OCI-LY7 (cell line): ENCODE results near the gene HMBS. TPM values are rescaled to one million over a fixed set of nuclear protein-coding genes. Genes with fewer than 3 reads are reported as not detected.

Experiments
- BruUV-seq: library from RNA; stranded (reverse); fragments of 400-500 nt; replicated peaks from 2 replicates; lab custom pipeline; 2021; lab: Mats Ljungman, UMichigan
- CTCF ChIA-PET: fragments of 300-600 bp; sonication (Branson Sonifier 250); formaldehyde crosslinking; loops from one replicate; lab custom pipeline; 2022; ENCODE audit warnings: antibody characterized with exemption; ENCODE audit not compliant: unreplicated experiment; lab: Charles Lee
- POLR2A ChIA-PET: fragments of 300-600 bp; sonication (Branson Sonifier 250); formaldehyde crosslinking; loops from one replicate; lab custom pipeline; 2022; ENCODE audit warnings: antibody characterized with exemption; lab: Charles Lee
- DNase-seq: peaks from one replicate; pipeline ENCODE4 v3.0.0-alpha.2; 2015; ENCODE audit warnings: low spot score
- H2AFZ ChIP-seq: fragments of 200-600 bp; sonication (generic), shearing (Covaris generic); 2 replicates; pipeline ENCODE4 v1.6.1; 2014; ENCODE audit warnings: mild to moderate bottlenecking, antibody characterized with exemption, low read length, moderate library complexity
- H3K27ac ChIP-seq: fragments of 200-600 bp; sonication (generic); 2 replicates; pipeline ENCODE4 v1.5.1; 2014; ENCODE audit warnings: mixed run types, low read depth, mild to moderate bottlenecking, moderate library complexity, low read length, inconsistent platforms; ENCODE audit not compliant: poor library complexity, severe bottlenecking
- H3K36me3 ChIP-seq: fragments of 200-600 bp; sonication (generic); 2 replicates; pipeline ENCODE4 v1.6.1; 2014; ENCODE audit warnings: mild to moderate bottlenecking, antibody characterized with exemption, low read length, moderate library complexity, mixed read lengths; ENCODE audit not compliant: insufficient read depth
- H3K4me1 ChIP-seq: fragments of 200-600 bp; sonication (generic); 2 replicates; pipeline ENCODE4 v1.5.1; 2014; ENCODE audit warnings: mild to moderate bottlenecking, low read length; ENCODE audit not compliant: insufficient read depth, poor library complexity, severe bottlenecking
- H3K4me2 ChIP-seq: fragments of 200-600 bp; sonication (generic); 2 replicates; pipeline ENCODE4 v1.6.1; 2014; ENCODE audit warnings: mild to moderate bottlenecking, low read length
- H3K4me3 ChIP-seq: fragments of 200-600 bp; sonication (generic); 2 replicates; pipeline ENCODE4 v1.5.1; 2014; ENCODE audit warnings: mild to moderate bottlenecking, low read depth, low read length; ENCODE audit not compliant: poor library complexity, severe bottlenecking
- H3K79me2 ChIP-seq: fragments of 200-600 bp; sonication (generic); 2 replicates; pipeline ENCODE4 v1.6.1; 2016; ENCODE audit warnings: low read depth, mild to moderate bottlenecking, low read length, moderate library complexity, mixed read lengths; ENCODE audit not compliant: insufficient read depth
- H3K9me2 ChIP-seq: fragments of 200-600 bp; sonication (generic); 2 replicates; pipeline ENCODE4 v1.6.1; 2016; ENCODE audit warnings: mild to moderate bottlenecking, low read length, mixed read lengths; ENCODE audit not compliant: insufficient read depth
- H3K9me3 ChIP-seq: fragments of 200-600 bp; sonication (generic); 2 replicates; pipeline ENCODE4 v1.6.1; 2014; ENCODE audit warnings: mild to moderate bottlenecking, mixed run types, low read length, mixed read lengths
- H4K20me1 ChIP-seq: fragments of 200-600 bp; sonication (generic); 2 replicates; pipeline ENCODE4 v1.6.1; 2014; ENCODE audit warnings: mild to moderate bottlenecking, antibody characterized with exemption, low read length, moderate library complexity, mixed read lengths; ENCODE audit not compliant: insufficient read depth
- CTCF ChIP-seq: fragments of 200-600 bp; sonication (generic); conservative IDR thresholded peaks from 2 replicates; pipeline ENCODE4 v1.5.1; 2014; ENCODE audit warnings: mild to moderate bottlenecking, antibody characterized with exemption, low read length, moderate library complexity, mixed read lengths
- EZH2phosphoT487 ChIP-seq: fragments of 200-600 bp; sonication (generic); IDR thresholded peaks from 2 replicates; pipeline ENCODE4 v1.6.1; 2018; ENCODE audit warnings: low read depth, borderline replicate concordance, mild to moderate bottlenecking, mixed run types, antibody characterized with exemption, low read length, moderate library complexity, mixed read lengths
- intact Hi-C: fragments of 100-400 bp; cut with micrococcal nuclease; formaldehyde crosslinking; loops from one replicate; pipeline ENCODE4 v1.10.0; 2022; ENCODE audit not compliant: unreplicated experiment
- total RNA-seq, 2 experiments: library from RNA; depleted of rRNA in 1 of 2; stranded (reverse); fragments of >200 nt in 1 of 2; shearing (Covaris generic) in 1 of 2; gene quantifications; 2 replicates each; pipeline ENCODE4 v1.2.3, GENCODE V29; 2014 to 2022

HMBS gene
- total RNA-seq, 2 experiments from 2014 or later: 12.2 to 50.0 TPM

GRCh38 chr11:119087747-119088241, 3.1 kb downstream of the HMBS start:
- Histone ChIP-seq H3K9me3 (no peaks in the 10 kb centered on the region), H3K27ac (no peak overlapping the region), H4K20me1 (0 out of 2 replicates have a peak, but pooled peaks cover 6% of the 10 kb centered on the region), H3K4me3 (no peak overlapping the region), H3K9me2 (no peaks in the 10 kb centered on the region), H2AFZ (no peak overlapping the region), H3K79me2 (peaks cover 16% of the 10 kb centered on the region; the same call in 1 of the 2 replicates), H3K4me2 (no peak overlapping the region), H3K36me3 (peaks cover 20% of the 10 kb centered on the region), H3K4me1 (peaks cover 58% of the 10 kb centered on the region)
- no peak for DNase-seq
- CTCF ChIA-PET: no interaction called here
- intact Hi-C loops: no loop called here
- BruUV-seq: no TSS peak
- POLR2A ChIA-PET: interaction anchor here (0.6 kb wide), 1 partner anchor 12 kb away, joined by 4 read pairs; no protein-coding TSS in a partner anchor
- no peak for TF ChIP-seq CTCF

GRCh38 chr11:119088406-119088805, 3.7 kb downstream of the HMBS start:
- peaks cover 13% of the 10 kb centered on the region for H4K20me1 ChIP-seq
- no peak overlapping the region for H3K4me2 ChIP-seq
- H3K4me3 ChIP-seq: no peak overlapping the region
- DNase-seq: no peak
- no peak for TF ChIP-seq CTCF
- no peak for TF ChIP-seq EZH2phosphoT487
- no peaks in the 10 kb centered on the region for H3K9me2 ChIP-seq
- peaks cover 61% of the 10 kb centered on the region for H3K4me1 ChIP-seq
- CTCF ChIA-PET: no interaction called here
- intact Hi-C loops: no loop called here
- POLR2A ChIA-PET: interaction anchor here (0.6 to 0.9 kb wide), 3 partner anchors 14 to 286 kb away, joined by 3 to 5 read pairs (median 3); partner anchors contain the start of gene DPAGT1
- no peak overlapping the region for H2AFZ ChIP-seq
- BruUV-seq: no TSS peak
- H3K9me3 ChIP-seq: no peaks in the 10 kb centered on the region
- H3K79me2 ChIP-seq: peaks cover 22% of the 10 kb centered on the region
- H3K36me3 ChIP-seq: peaks cover 26% of the 10 kb centered on the region
- no peak overlapping the region for H3K27ac ChIP-seq

- Histone ChIP-seq H3K4me1 (peaks cover 58% of the 10 kb centered on the region), H4K20me1 (peaks cover 22% of the 10 kb centered on the region), H3K79me2 (peaks cover 31% of the 10 kb centered on the region), H3K4me2 (no peak overlapping the region), H3K27ac (no peak overlapping the region), H3K9me2 (no peaks in the 10 kb centered on the region), H3K36me3 (peaks cover 36% of the 10 kb centered on the region), H3K4me3 (no peak overlapping the region), H3K9me3 (no peaks in the 10 kb centered on the region), H2AFZ (no peak overlapping the region)
- POLR2A ChIA-PET: interaction anchor here (0.6 to 0.9 kb wide), 3 partner anchors 13 to 287 kb away, joined by 3 to 5 read pairs (median 3); partner anchors contain the start of gene DPAGT1
- no TSS peak for BruUV-seq
- no peak for DNase-seq
- CTCF ChIA-PET: no interaction called here
- TF ChIP-seq EZH2phosphoT487 (no peak), CTCF (no peak)
- intact Hi-C loops: no loop called here
These were observed 4.6 kb downstream of the HMBS start for GRCh38 chr11:119089319-119089718.
